ENCODE data around the gene LCN12. TPM values are rescaled to one million over a fixed set of nuclear protein-coding genes. Genes with fewer than 3 reads are reported as not detected.

Gene LCN12
- total RNA-seq, 1 donor from 2014 or later: not detected

DNA sequence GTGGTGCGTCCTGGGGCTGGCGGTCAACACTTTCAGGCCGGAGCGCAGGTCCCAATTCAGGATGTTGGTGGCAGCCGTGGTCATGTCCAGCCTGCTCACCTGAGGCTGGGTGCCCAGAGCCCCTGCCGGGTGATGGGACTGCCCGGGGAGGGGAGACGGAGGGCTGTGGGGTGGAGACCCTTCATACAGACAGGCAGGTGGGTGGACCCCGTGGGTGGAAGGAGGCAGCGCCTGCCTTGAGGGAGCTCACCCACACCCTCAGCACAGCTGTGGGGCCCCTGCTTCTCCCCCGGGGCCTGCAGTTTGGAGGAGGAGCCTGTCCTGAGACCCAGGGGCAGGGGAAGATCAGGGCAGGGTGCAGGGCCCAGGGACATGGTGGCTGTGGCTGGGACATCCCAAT is 18.3 kb downstream of the LCN12 start:
- Mint-ChIP-seq H3K9me3 (ENCODE audit: unreplicated experiment) (no peaks in the 10 kb centered on the region), H3K27ac (ENCODE audit: unreplicated experiment) (no peak overlapping the region), H3K4me1 (ENCODE audit: low read depth, unreplicated experiment) (no peaks in the 10 kb centered on the region), H3K36me3 (ENCODE audit: low read depth, unreplicated experiment) (no peaks in the 10 kb centered on the region), H3K4me3 (ENCODE audit: unreplicated experiment) (no peak overlapping the region), H3K27me3 (ENCODE audit: low read depth, unreplicated experiment) (peaks cover 8% of the 10 kb centered on the region)
- H3K36me3 ChIP-seq (ENCODE audit: insufficient read depth, low read length): no peaks in the 10 kb centered on the region
- DNase-seq (ENCODE audit: low read depth): no peak
- no peaks in the 10 kb centered on the region for H3K79me2 ChIP-seq (ENCODE audit: insufficient read depth, low read length)
- H3K27me3 ChIP-seq (ENCODE audit: insufficient read depth, low read length): no peaks in the 10 kb centered on the region
- no peak overlapping the region for H2AFZ ChIP-seq (ENCODE audit: low read depth, low read length)
- H4K20me1 ChIP-seq (ENCODE audit: insufficient read depth, low read length): no peaks in the 10 kb centered on the region
- H3K27ac ChIP-seq (ENCODE audit: low read depth, low read length): no peak overlapping the region
- no peaks in the 10 kb centered on the region for H3K9me3 ChIP-seq (ENCODE audit: insufficient read depth, low read depth, low read length)
- no peak for FAIRE-seq
- no peak overlapping the region for H3K4me3 ChIP-seq (ENCODE audit: insufficient read depth, low read depth, low read length)
- TF ChIP-seq EZH2 (IDR thresholded peaks at IDR 0.05; ENCODE audit: insufficient read depth, low read length): no peak
- TF ChIP-seq, protein P1, sequence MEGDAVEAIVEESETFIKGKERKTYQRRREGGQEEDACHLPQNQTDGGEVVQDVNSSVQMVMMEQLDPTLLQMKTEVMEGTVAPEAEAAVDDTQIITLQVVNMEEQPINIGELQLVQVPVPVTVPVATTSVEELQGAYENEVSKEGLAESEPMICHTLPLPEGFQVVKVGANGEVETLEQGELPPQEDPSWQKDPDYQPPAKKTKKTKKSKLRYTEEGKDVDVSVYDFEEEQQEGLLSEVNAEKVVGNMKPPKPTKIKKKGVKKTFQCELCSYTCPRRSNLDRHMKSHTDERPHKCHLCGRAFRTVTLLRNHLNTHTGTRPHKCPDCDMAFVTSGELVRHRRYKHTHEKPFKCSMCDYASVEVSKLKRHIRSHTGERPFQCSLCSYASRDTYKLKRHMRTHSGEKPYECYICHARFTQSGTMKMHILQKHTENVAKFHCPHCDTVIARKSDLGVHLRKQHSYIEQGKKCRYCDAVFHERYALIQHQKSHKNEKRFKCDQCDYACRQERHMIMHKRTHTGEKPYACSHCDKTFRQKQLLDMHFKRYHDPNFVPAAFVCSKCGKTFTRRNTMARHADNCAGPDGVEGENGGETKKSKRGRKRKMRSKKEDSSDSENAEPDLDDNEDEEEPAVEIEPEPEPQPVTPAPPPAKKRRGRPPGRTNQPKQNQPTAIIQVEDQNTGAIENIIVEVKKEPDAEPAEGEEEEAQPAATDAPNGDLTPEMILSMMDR (IDR thresholded peaks at IDR 0.05; ENCODE audit: insufficient read depth, low read depth, low read length): no peak
- H3K9ac ChIP-seq (ENCODE audit: low read length): no peak overlapping the region
- peaks cover 4% of the 10 kb centered on the region for H3K4me1 ChIP-seq (ENCODE audit: insufficient read depth, low read length)
- no peak overlapping the region for H3K4me2 ChIP-seq (ENCODE audit: low read length)

DNA sequence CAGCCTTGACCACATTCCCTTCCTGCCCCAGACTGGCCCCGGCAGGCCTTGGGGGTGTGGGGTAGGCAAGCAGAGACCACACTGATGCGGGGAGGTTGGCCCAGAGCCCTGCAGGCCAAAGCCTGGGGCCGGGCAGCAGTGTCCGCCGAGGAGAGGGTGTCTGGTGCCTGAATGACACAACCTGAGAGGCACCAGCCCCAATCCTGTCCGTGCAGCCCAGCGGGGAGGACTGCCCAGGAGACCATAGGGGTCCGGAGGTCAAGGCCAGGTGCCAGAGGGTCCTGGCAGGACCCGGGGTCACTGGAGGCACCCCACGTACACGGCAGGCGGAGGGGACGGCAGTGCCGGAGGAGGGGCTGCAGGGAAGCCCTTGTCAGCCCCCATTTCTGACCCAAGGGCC is 19.7 kb downstream of the LCN12 start:
- H3K9me3 ChIP-seq (ENCODE audit: insufficient read depth, low read depth, low read length): no peaks in the 10 kb centered on the region
- no peaks in the 10 kb centered on the region for H3K27me3 ChIP-seq (ENCODE audit: insufficient read depth, low read length)
- no peak overlapping the region for H2AFZ ChIP-seq (ENCODE audit: low read depth, low read length)
- no peak overlapping the region for H3K27ac ChIP-seq (ENCODE audit: low read depth, low read length)
- no peaks in the 10 kb centered on the region for H3K4me1 ChIP-seq (ENCODE audit: insufficient read depth, low read length)
- H3K79me2 ChIP-seq (ENCODE audit: insufficient read depth, low read length): no peaks in the 10 kb centered on the region
- no peaks in the 10 kb centered on the region for H3K36me3 Mint-ChIP-seq (ENCODE audit: low read depth, unreplicated experiment)
- DNase-seq (ENCODE audit: low read depth) (no peak), FAIRE-seq (no peak)
- peaks cover 6% of the 10 kb centered on the region for H3K27me3 Mint-ChIP-seq (ENCODE audit: low read depth, unreplicated experiment)
- H3K36me3 ChIP-seq (ENCODE audit: insufficient read depth, low read length): no peaks in the 10 kb centered on the region
- no peaks in the 10 kb centered on the region for H3K4me1 Mint-ChIP-seq (ENCODE audit: low read depth, unreplicated experiment)
- no peak overlapping the region for H3K4me3 ChIP-seq (ENCODE audit: insufficient read depth, low read depth, low read length)
- no peaks in the 10 kb centered on the region for H3K9me3 Mint-ChIP-seq (ENCODE audit: unreplicated experiment)
- no peak overlapping the region for H3K4me3 Mint-ChIP-seq (ENCODE audit: unreplicated experiment)
- H3K27ac Mint-ChIP-seq (ENCODE audit: unreplicated experiment): no peak overlapping the region
- H4K20me1 ChIP-seq (ENCODE audit: insufficient read depth, low read length): no peaks in the 10 kb centered on the region
- no peak overlapping the region for H3K4me2 ChIP-seq (ENCODE audit: low read length)
- no peak overlapping the region for H3K9ac ChIP-seq (ENCODE audit: low read length)
- TF ChIP-seq, protein P1 (IDR thresholded peaks at IDR 0.05; ENCODE audit: insufficient read depth, low read depth, low read length): no peak
- TF ChIP-seq EZH2 (IDR thresholded peaks at IDR 0.05; ENCODE audit: insufficient read depth, low read length): no peak

DNA sequence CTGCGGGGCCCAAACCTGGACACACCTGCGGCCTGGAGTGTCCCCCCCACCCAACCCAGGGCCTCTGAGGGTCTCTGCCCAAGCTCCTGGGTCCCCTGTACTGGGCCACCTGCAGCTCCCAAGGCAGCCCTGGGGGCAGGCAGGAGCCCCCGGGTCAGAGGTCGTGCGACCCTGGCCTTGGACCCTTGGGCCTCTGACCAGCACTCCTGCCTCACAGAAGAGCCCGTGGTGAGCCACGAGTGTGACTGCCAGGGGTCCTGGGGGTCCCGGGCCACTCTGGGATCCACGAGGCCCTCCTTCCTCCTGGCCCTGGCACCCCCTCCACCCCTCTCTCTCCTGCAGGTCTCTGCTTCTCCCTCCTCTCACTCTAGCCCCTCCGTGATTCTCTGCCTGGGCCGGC is 20.3 kb downstream of the LCN12 start:
- Histone ChIP-seq H3K27ac (ENCODE audit: low read depth, low read length) (no peak overlapping the region), H3K4me2 (ENCODE audit: low read length) (no peak overlapping the region), H3K27me3 (ENCODE audit: insufficient read depth, low read length) (no peaks in the 10 kb centered on the region), H4K20me1 (ENCODE audit: insufficient read depth, low read length) (no peaks in the 10 kb centered on the region), H2AFZ (ENCODE audit: low read depth, low read length) (no peak overlapping the region), H3K79me2 (ENCODE audit: insufficient read depth, low read length) (no peaks in the 10 kb centered on the region), H3K4me3 (ENCODE audit: insufficient read depth, low read depth, low read length) (no peak overlapping the region), H3K9ac (ENCODE audit: low read length) (no peak overlapping the region), H3K4me1 (ENCODE audit: insufficient read depth, low read length) (no peaks in the 10 kb centered on the region), H3K36me3 (ENCODE audit: insufficient read depth, low read length) (no peaks in the 10 kb centered on the region), H3K9me3 (ENCODE audit: insufficient read depth, low read depth, low read length) (no peaks in the 10 kb centered on the region)
- Mint-ChIP-seq H3K27ac (ENCODE audit: unreplicated experiment) (no peak overlapping the region), H3K4me3 (ENCODE audit: unreplicated experiment) (no peak overlapping the region), H3K4me1 (ENCODE audit: low read depth, unreplicated experiment) (no peaks in the 10 kb centered on the region), H3K27me3 (ENCODE audit: low read depth, unreplicated experiment) (peaks cover 6% of the 10 kb centered on the region), H3K9me3 (ENCODE audit: unreplicated experiment) (no peaks in the 10 kb centered on the region), H3K36me3 (ENCODE audit: low read depth, unreplicated experiment) (no peaks in the 10 kb centered on the region)
- TF ChIP-seq EZH2 (IDR thresholded peaks at IDR 0.05; ENCODE audit: insufficient read depth, low read length): no peak
- TF ChIP-seq, protein P1 (IDR thresholded peaks at IDR 0.05; ENCODE audit: insufficient read depth, low read depth, low read length): no peak
- DNase-seq (ENCODE audit: low read depth) (no peak), FAIRE-seq (no peak)

All from astrocyte (in vitro differentiated cells and primary cell).